HepG2 (cell line): ENCODE results near the gene RACGAP1. TPM values are rescaled to one million over a fixed set of nuclear protein-coding genes. Genes with fewer than 3 reads are reported as not detected.

Experiments used
- FOXA3 ChIP-seq: IDR thresholded peaks from 2 replicates; pipeline ENCODE4 v1.6.1; 2016; ENCODE audit warnings: missing genetic modification reagents, missing compliant biosample characterization
- HMGXB4 ChIP-seq, 2 experiments: sonication (generic) in 1 of 2; formaldehyde crosslinking in 1 of 2; IDR thresholded peaks; 2 replicates each; pipeline versions ENCODE4 v1.4.0 to v1.6.1; 2018 to 2020; ENCODE audit warnings: missing genetic modification reagents in 2 of 2, borderline replicate concordance in 1 of 2, low read depth in 1 of 2, mild to moderate bottlenecking in 1 of 2, missing biosample characterization in 1 of 2
- KDM5B ChIP-seq: sonication (generic); formaldehyde crosslinking; IDR thresholded peaks from 2 replicates; pipeline ENCODE4 v1.4.0; 2020; ENCODE audit warnings: missing genetic modification reagents, mild to moderate bottlenecking, borderline replicate concordance
- MTF2 ChIP-seq: sonication (generic); formaldehyde crosslinking; IDR thresholded peaks from 2 replicates; pipeline ENCODE4 v1.5.0; 2020; ENCODE audit warnings: missing genetic modification reagents, borderline replicate concordance
- NR2C2 ChIP-seq: sonication (generic); formaldehyde crosslinking; IDR thresholded peaks from 2 replicates; pipeline ENCODE4 v1.4.0; 2020; ENCODE audit warnings: missing genetic modification reagents, mild to moderate bottlenecking, moderate library complexity, borderline replicate concordance
- RXRA ChIP-seq: sonication (generic); formaldehyde crosslinking; IDR thresholded peaks from 2 replicates; pipeline ENCODE4 v1.5.1; 2020; ENCODE audit warnings: missing genetic modification reagents
- ZFX ChIP-seq: sonication (generic); formaldehyde crosslinking; IDR thresholded peaks from 2 replicates; pipeline ENCODE4 v1.4.0; 2020; ENCODE audit warnings: mild to moderate bottlenecking, low read depth, missing genetic modification reagents, moderate library complexity
- ZHX2 ChIP-seq, 2 experiments: sonication (generic) in 1 of 2; formaldehyde crosslinking in 1 of 2; IDR thresholded peaks; 2 replicates each; pipeline versions ENCODE4 v1.6.1 to v1.9.0; 2014 to 2022; ENCODE audit warnings: antibody characterized with exemption in 1 of 2, borderline replicate concordance in 1 of 2, inconsistent platforms in 1 of 2, low read depth in 1 of 2, missing genetic modification reagents in 1 of 2
- ZNF83 ChIP-seq: sonication (generic); formaldehyde crosslinking; IDR thresholded peaks from 2 replicates; pipeline ENCODE4 v1.4.0; 2020; ENCODE audit warnings: missing genetic modification reagents, mild to moderate bottlenecking, borderline replicate concordance
- polyA plus RNA-seq, 8 experiments: library from polyadenylated mRNA; depleted of rRNA in 3 of 8; stranded (reverse) in 7 of 8; unstranded in 1 of 8; fragments of >200 nt; fragmentation: Illumina TruSeq in 4 of 8; extraction: Trizol in 4 of 8; gene quantifications; 2 replicates each; pipeline versions ENCODE4 v1.2.1 to v1.2.3, GENCODE V29; 2011 to 2016; ENCODE audit warnings: low read depth in 4 of 8, missing spikeins in 1 of 8, mixed read lengths in 1 of 8; ENCODE audit not compliant: insufficient read depth in 1 of 8
- total RNA-seq, 5 experiments: library from RNA; depleted of rRNA; stranded (reverse); fragments of >200 nt; fragmentation: Illumina TruSeq; extraction: Trizol; gene quantifications; 2 replicates each; pipeline ENCODE4 v1.2.3, GENCODE V29; 2016; ENCODE audit warnings: low read depth in 1 of 5

The RACGAP1 gene
- total and polyA plus RNA-seq, 2 of the 13 experiments (the other 11 are each of a cell fraction or from before 2014, with no cell fraction given): 16.7 to 57.9 TPM

GRCh38 chr12:50057000-50057841 is 31.9 kb upstream of the RACGAP1 start, which contains the start of gene ASIC1 (continued):
- TF ChIP-seq HMGXB4 (CRISPR knock-in tag; IDR thresholded peaks at IDR 0.05; ENCODE audit: borderline replicate concordance in 1 of 2, low read depth in 1 of 2): peak in 1 of 2 experiments; percentile 48; a peak in 1 of 4 replicates
- TF ChIP-seq ZFX (CRISPR knock-in tag): peak; percentile 31; the same call in 1 of the 2 replicates
- 0 out of 2 replicates have a peak, but pooled peaks have one; percentile 53 for TF ChIP-seq ZNF83 (CRISPR knock-in tag)
- TF ChIP-seq ZHX2 (IDR thresholded peaks at IDR 0.05; ENCODE audit: low read depth): no peak
- no peak for TF ChIP-seq ZHX2 (CRISPR knock-in tag; IDR thresholded peaks at IDR 0.05; ENCODE audit: borderline replicate concordance)
- peak; percentile 91 for TF ChIP-seq MTF2 (CRISPR knock-in tag)
- TF ChIP-seq RXRA (CRISPR knock-in tag): peak; percentile 37; the same call in 1 of the 2 replicates
- no peak for TF ChIP-seq FOXA3 (CRISPR knock-in tag)
- 0 out of 2 replicates have a peak, but pooled peaks have one; percentile 28 for TF ChIP-seq KDM5B (CRISPR knock-in tag)
- TF ChIP-seq NR2C2: 0 out of 2 replicates have a peak, but pooled peaks have one; percentile 17
